Epidermal melanocyte (primary cell): ENCODE data around the gene SUDS3.

Experiments used
- DNase-seq: peaks from one replicate; pipeline ENCODE4 v3.0.0; 2011; ENCODE audit warnings: low spot score; ENCODE audit not compliant: insufficient read length

SUDS3 gene

DNA sequence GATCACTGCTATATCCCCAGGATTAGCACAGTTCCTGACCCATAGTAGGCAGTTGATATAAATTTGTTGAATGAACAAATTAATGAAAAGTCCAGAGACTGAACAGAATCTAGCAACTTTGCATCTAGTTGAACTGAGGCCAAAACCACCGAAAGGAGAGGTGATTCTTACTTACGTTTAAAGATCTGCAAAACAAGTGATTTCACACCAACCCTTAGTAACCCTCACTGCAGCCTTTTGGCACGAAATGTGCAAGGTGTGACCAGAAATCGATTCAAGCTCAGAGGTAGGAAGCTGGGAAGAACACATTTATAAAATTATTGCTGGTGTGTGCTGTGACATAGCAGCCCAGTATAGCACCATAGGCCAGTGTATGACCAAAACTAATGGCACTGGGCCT is 70.8 kb downstream of the SUDS3 start:
- no peak for DNase-seq

GRCh38 chr12:118448341-118448740 is 72.0 kb downstream of the SUDS3 start:
- DNase-seq = no peak

GRCh38 chr12:118455327-118455726 is 79.0 kb downstream of the SUDS3 start:
- DNase-seq = no peak

- DNase-seq = no peak
Observed at GRCh38 chr12:118456741-118457140, 80.4 kb downstream of the SUDS3 start.

DNA sequence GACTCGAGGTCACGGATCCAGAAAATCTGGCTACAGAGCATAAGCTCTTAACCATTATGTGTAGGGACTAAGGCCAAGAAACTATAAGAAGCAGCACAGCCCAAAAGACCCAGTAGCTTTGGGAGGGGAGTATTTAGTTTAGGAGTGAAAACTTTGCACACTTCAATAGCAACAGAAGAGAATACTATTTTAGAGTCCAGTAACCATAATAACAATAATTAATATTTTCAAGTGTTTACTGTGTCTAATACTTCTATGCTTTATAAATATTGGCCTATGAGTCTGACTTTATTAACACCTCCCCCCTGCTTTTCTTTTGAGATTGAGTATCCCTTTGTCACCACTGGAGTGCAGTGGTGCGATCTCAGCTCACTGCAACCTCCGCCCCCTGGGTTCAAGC is 82.8 kb downstream of the SUDS3 start:
- DNase-seq = no peak

DNA sequence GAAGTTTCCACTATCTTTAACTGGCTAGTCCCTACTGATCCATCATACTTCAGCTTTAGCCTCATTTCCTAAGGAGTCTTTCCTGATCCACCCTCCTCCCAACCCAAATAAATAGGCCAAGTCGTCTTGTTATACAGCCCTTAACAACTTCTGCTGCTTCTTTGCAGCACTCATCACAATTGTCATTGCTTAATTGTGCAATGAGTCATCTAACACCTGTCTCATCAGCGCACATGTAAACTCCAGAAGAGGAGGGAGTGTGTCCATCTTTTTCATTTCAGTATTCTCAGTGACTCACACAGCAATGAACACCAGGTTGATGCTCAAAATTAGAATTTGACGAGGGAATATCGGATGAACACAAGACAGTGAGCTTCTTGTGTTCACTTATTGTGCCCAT is 87.3 kb downstream of the SUDS3 start:
- DNase-seq = no peak

DNA sequence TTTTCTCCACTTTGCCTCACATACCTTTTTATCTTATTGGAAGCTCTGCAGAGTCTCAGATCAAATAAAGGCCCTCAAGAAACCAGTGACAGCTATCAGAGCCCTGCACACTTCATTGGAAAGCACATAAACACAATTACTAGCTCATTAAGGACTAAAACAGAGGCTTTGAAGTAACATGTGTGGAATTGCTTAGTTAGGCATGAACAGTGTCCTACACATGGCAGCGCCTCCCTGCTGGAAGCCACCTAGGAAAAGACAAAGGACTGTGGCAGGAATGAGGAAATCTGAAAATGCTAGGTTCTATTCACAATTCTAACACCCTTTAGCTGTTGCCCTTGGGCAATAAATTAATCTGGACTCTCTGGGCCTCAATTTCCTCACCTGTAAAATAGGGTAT is 89.4 kb downstream of the SUDS3 start:
- no peak for DNase-seq
